Measurements from ENCODE around the gene SGPL1.

DNA sequence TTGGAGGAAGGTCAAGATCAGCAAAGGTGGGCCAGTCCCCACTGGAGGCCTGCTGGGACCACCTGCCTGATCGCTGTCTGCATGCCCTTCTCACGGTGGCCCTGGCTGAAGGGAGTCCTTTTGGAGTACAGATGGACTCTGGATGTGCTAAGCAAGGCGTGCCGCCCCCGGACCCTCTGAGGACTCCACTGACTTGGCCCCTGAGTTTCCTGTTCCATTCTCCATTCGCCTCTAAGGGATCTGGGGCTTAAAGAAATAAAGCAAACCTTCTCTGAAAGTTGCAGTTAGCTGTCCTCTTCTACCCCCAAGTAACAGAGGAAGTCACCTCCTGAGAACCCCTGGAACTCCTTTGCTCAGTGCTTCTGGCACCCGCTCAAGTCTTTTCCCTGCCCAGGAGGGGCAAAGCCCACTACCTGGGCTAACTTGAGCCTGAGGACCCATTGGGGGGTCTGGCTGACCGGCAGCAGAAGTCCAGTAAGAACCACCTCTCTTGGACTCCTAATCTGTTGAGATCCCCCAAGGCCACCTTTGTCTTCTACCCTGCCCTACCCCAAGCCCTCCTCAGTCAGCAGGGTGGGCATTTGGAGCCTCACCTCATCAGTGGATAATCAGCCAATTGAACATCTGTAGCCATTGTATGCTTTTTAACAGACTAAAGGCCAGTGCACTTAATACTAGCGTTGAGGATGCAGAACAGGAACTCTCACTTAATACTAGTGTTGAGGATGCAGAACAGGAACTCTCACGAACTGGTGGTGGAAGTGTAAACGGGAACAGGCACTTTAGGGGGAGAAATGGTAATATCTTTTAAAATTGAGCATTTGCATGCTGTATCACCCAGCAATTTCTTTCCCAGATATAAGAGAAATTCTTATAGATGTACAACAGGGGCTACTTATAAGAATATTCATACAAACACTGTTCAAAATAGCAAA, 32.7 kb upstream of the SGPL1 start:
- TF ChIP-seq, protein P1, sequence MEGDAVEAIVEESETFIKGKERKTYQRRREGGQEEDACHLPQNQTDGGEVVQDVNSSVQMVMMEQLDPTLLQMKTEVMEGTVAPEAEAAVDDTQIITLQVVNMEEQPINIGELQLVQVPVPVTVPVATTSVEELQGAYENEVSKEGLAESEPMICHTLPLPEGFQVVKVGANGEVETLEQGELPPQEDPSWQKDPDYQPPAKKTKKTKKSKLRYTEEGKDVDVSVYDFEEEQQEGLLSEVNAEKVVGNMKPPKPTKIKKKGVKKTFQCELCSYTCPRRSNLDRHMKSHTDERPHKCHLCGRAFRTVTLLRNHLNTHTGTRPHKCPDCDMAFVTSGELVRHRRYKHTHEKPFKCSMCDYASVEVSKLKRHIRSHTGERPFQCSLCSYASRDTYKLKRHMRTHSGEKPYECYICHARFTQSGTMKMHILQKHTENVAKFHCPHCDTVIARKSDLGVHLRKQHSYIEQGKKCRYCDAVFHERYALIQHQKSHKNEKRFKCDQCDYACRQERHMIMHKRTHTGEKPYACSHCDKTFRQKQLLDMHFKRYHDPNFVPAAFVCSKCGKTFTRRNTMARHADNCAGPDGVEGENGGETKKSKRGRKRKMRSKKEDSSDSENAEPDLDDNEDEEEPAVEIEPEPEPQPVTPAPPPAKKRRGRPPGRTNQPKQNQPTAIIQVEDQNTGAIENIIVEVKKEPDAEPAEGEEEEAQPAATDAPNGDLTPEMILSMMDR (IDR thresholded peaks at IDR 0.05), result no peak
- TF ChIP-seq POLR2A (IDR thresholded peaks at IDR 0.05), result no peak

All from esophagus squamous epithelium (tissue), 4 donors.